ENCODE measurements around the gene CHRNA7. TPM values are rescaled to one million over a fixed set of nuclear protein-coding genes. Genes with fewer than 3 reads are reported as not detected.

Gene CHRNA7
- total RNA-seq, 1 experiment from 2014 or later, result not detected

DNA sequence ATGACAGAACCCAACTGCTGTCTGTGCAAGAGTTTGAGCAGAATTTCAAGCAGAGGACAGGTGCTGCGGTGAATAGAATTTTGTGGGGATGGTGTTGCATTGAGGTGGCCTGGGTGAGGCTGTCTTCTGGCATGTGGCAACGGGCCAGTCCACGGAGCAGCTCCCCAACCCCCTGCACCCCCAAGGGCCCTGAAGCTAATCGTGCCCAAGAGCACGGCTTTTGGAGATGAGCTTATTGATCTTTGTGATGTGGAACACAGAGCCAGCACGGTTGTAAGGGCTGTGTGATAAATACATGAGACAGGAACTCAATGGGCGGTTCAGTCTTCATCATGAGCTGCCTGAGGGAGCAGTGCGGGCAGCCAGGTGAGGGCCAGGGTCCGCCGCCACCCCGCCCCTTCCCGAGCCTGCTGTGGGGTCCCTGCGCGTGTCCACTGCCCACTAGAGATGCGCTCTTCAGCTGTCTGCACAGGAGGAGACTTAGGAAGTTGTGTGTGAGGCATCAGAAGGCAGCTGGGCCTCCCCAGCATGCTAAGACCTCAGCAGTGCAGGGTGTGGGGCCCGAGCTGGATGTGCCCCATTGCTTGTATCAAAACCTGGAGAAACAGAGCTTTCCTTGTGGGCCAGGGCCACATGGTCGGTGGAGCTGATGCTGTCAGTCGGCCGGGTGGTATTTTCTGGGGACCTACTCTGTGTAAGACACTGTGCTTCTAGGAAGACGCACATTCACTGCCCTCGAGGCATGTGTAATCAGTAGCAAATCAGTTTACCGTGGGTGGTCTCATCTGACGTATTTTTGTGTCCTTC lies 90.5 kb downstream of the CHRNA7 start:
- Histone ChIP-seq H3K9me2 (replicated peaks; ENCODE audit: insufficient read depth, low read length) (no peaks in the 10 kb centered on the region), H3K4me1 (ENCODE audit: low read length) (no peaks in the 10 kb centered on the region), H3K36me3 (ENCODE audit: insufficient read depth, low read length) (no peaks in the 10 kb centered on the region), H3K27me3 (ENCODE audit: low read length) (no peaks in the 10 kb centered on the region), H3K79me2 (ENCODE audit: low read length) (no peaks in the 10 kb centered on the region), H2AFZ (ENCODE audit: low read length) (no peak overlapping the region), H3K9me3 (ENCODE audit: low read length) (no peaks in the 10 kb centered on the region), H3K9ac (ENCODE audit: low read length) (no peak overlapping the region), H4K20me1 (ENCODE audit: insufficient read depth, low read depth, low read length) (no peaks in the 10 kb centered on the region), H3K4me3 (ENCODE audit: low read length) (no peak overlapping the region), H3K27ac (ENCODE audit: low read length) (no peak overlapping the region), H3K4me2 (ENCODE audit: low read depth, low read length, poor library complexity, severe bottlenecking) (no peak overlapping the region)
- DNase-seq, result no peak

DNA sequence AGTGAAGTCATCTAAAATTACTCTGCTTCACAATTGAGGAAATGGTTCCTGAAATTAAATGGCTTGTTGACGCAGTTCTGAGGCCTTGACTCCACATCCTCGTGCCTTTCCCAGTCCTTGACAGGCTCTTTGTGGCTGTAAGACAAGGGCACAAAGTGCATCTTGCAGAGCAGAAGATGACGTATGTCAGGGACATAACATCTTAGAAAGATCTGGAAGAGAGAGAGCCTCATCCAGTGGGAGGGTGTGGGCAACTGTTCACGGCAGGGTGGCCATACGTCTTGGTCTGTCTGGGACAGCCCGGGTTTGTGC lies 91.0 kb downstream of the CHRNA7 start:
- H3K4me3 ChIP-seq (ENCODE audit: low read length), result no peak overlapping the region
- H2AFZ ChIP-seq (ENCODE audit: low read length), result no peak overlapping the region
- H3K4me2 ChIP-seq (ENCODE audit: low read depth, low read length, poor library complexity, severe bottlenecking), result no peak overlapping the region
- H3K79me2 ChIP-seq (ENCODE audit: low read length), result no peaks in the 10 kb centered on the region
- no peaks in the 10 kb centered on the region for H4K20me1 ChIP-seq (ENCODE audit: insufficient read depth, low read depth, low read length)
- no peaks in the 10 kb centered on the region for H3K36me3 ChIP-seq (ENCODE audit: insufficient read depth, low read length)
- H3K9me3 ChIP-seq (ENCODE audit: low read length), result no peaks in the 10 kb centered on the region
- no peak overlapping the region for H3K9ac ChIP-seq (ENCODE audit: low read length)
- no peaks in the 10 kb centered on the region for H3K9me2 ChIP-seq (replicated peaks; ENCODE audit: insufficient read depth, low read length)
- no peaks in the 10 kb centered on the region for H3K4me1 ChIP-seq (ENCODE audit: low read length)
- no peaks in the 10 kb centered on the region for H3K27me3 ChIP-seq (ENCODE audit: low read length)
- no peak overlapping the region for H3K27ac ChIP-seq (ENCODE audit: low read length)
- DNase-seq, result no peak

DNA sequence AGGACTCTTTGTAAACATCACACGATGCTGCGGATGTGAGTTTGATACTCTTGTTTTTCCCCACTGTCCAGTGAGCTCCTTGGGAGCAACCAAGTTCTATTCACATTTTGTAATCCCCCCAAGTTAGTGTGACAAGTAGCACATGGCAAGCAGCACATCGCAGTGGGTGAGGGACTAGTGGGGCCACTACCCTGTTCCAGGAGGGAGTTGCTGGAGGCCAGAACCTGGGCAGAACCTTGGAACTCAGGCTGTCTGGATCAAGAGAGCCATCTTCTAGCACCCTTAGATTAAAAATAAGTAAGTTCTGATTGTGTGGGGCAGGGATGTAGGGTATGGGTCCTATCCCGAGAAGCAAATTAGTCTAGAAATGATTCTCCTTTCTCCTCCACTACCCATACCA lies 91.7 kb downstream of the CHRNA7 start:
- no peak overlapping the region for H2AFZ ChIP-seq (ENCODE audit: low read length)
- H3K4me1 ChIP-seq (ENCODE audit: low read length), result no peaks in the 10 kb centered on the region
- no peaks in the 10 kb centered on the region for H3K36me3 ChIP-seq (ENCODE audit: insufficient read depth, low read length)
- H3K9me3 ChIP-seq (ENCODE audit: low read length), result no peaks in the 10 kb centered on the region
- no peaks in the 10 kb centered on the region for H3K27me3 ChIP-seq (ENCODE audit: low read length)
- no peak overlapping the region for H3K4me2 ChIP-seq (ENCODE audit: low read depth, low read length, poor library complexity, severe bottlenecking)
- H3K79me2 ChIP-seq (ENCODE audit: low read length), result no peaks in the 10 kb centered on the region
- no peak overlapping the region for H3K4me3 ChIP-seq (ENCODE audit: low read length)
- no peak overlapping the region for H3K27ac ChIP-seq (ENCODE audit: low read length)
- H4K20me1 ChIP-seq (ENCODE audit: insufficient read depth, low read depth, low read length), result no peaks in the 10 kb centered on the region
- no peak overlapping the region for H3K9ac ChIP-seq (ENCODE audit: low read length)
- no peak for DNase-seq
- H3K9me2 ChIP-seq (replicated peaks; ENCODE audit: insufficient read depth, low read length), result no peaks in the 10 kb centered on the region

DNA sequence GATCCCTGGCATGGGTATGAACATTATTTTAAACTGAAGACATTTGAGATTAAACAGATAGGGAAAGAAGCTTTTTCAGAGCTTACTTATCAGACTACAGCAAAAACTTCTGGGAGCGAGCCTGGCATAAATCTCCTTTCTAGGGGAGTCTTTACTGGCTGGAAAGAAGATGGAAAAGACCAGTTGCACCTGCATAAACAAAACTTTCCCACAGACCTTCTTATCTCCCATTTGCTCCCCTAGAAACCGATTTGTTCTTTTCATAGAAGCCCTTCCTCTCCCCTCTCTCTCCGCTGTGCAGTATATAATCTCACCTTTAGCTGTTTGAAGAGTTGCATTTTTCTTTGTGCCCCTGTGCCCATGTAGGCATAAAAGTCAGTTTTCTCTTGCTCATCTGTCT lies 93.2 kb downstream of the CHRNA7 start:
- Histone ChIP-seq H3K27ac (ENCODE audit: low read length) (no peak overlapping the region), H2AFZ (ENCODE audit: low read length) (no peak overlapping the region), H3K9me3 (ENCODE audit: low read length) (no peaks in the 10 kb centered on the region), H3K4me2 (ENCODE audit: low read depth, low read length, poor library complexity, severe bottlenecking) (no peak overlapping the region), H3K27me3 (ENCODE audit: low read length) (no peaks in the 10 kb centered on the region), H3K4me1 (ENCODE audit: low read length) (no peaks in the 10 kb centered on the region), H3K9ac (ENCODE audit: low read length) (no peak overlapping the region), H3K9me2 (replicated peaks; ENCODE audit: insufficient read depth, low read length) (no peaks in the 10 kb centered on the region), H3K79me2 (ENCODE audit: low read length) (no peaks in the 10 kb centered on the region), H4K20me1 (ENCODE audit: insufficient read depth, low read depth, low read length) (no peaks in the 10 kb centered on the region), H3K4me3 (ENCODE audit: low read length) (no peak overlapping the region), H3K36me3 (ENCODE audit: insufficient read depth, low read length) (no peaks in the 10 kb centered on the region)
- no peak for DNase-seq

DNA sequence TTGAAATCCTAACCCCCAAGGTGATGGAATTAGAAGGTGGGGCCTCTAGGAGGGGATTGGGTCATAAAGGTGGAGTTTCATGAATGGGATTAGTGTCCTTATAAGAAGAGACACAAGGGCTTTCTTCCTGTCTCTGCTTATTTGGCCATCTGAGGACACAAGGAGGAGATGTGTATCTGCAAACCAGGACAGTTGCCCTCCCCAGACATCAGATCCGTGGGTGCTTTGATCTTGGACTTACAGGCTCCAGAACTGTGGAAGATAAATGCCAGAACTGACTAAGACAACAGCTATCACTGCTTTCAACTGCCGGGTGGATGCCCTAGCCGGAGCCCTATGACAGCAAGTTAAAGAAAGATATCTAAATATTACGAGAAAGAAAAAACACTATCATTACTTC lies 94.4 kb downstream of the CHRNA7 start:
- H3K9ac ChIP-seq (ENCODE audit: low read length), result no peak overlapping the region
- H3K4me2 ChIP-seq (ENCODE audit: low read depth, low read length, poor library complexity, severe bottlenecking), result no peak overlapping the region
- H3K79me2 ChIP-seq (ENCODE audit: low read length), result no peaks in the 10 kb centered on the region
- H4K20me1 ChIP-seq (ENCODE audit: insufficient read depth, low read depth, low read length), result no peaks in the 10 kb centered on the region
- no peaks in the 10 kb centered on the region for H3K4me1 ChIP-seq (ENCODE audit: low read length)
- H3K27ac ChIP-seq (ENCODE audit: low read length), result no peak overlapping the region
- H3K9me3 ChIP-seq (ENCODE audit: low read length), result no peaks in the 10 kb centered on the region
- no peaks in the 10 kb centered on the region for H3K36me3 ChIP-seq (ENCODE audit: insufficient read depth, low read length)
- no peak overlapping the region for H2AFZ ChIP-seq (ENCODE audit: low read length)
- H3K27me3 ChIP-seq (ENCODE audit: low read length), result no peaks in the 10 kb centered on the region
- no peaks in the 10 kb centered on the region for H3K9me2 ChIP-seq (replicated peaks; ENCODE audit: insufficient read depth, low read length)
- DNase-seq, result no peak
- no peak overlapping the region for H3K4me3 ChIP-seq (ENCODE audit: low read length)

DNA sequence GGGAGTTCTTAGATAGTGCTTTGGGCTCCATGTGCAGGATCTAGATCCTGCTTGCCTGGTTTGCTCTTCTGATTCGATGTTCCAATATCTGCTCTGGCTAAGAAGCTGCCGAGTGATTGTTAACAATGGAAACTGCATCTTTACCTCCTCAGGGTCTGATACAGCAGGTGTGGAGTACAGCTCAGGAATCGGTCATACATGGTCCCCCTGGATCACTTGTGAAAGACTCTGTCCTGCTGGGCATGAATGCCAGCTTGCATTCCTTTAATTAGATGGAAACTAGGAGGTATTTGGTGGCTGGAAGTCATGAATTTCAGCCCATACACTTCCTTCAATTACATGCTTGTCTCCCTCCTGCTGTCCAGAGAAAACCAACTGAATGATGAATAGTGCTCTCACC lies 95.3 kb downstream of the CHRNA7 start:
- no peaks in the 10 kb centered on the region for H3K79me2 ChIP-seq (ENCODE audit: low read length)
- H3K4me3 ChIP-seq (ENCODE audit: low read length), result no peak overlapping the region
- DNase-seq, result no peak
- no peak overlapping the region for H2AFZ ChIP-seq (ENCODE audit: low read length)
- no peak overlapping the region for H3K9ac ChIP-seq (ENCODE audit: low read length)
- H3K4me1 ChIP-seq (ENCODE audit: low read length), result no peaks in the 10 kb centered on the region
- H4K20me1 ChIP-seq (ENCODE audit: insufficient read depth, low read depth, low read length), result no peaks in the 10 kb centered on the region
- H3K4me2 ChIP-seq (ENCODE audit: low read depth, low read length, poor library complexity, severe bottlenecking), result no peak overlapping the region
- no peak overlapping the region for H3K27ac ChIP-seq (ENCODE audit: low read length)
- no peaks in the 10 kb centered on the region for H3K9me2 ChIP-seq (replicated peaks; ENCODE audit: insufficient read depth, low read length)
- no peaks in the 10 kb centered on the region for H3K9me3 ChIP-seq (ENCODE audit: low read length)
- no peaks in the 10 kb centered on the region for H3K27me3 ChIP-seq (ENCODE audit: low read length)
- no peaks in the 10 kb centered on the region for H3K36me3 ChIP-seq (ENCODE audit: insufficient read depth, low read length)

DNA sequence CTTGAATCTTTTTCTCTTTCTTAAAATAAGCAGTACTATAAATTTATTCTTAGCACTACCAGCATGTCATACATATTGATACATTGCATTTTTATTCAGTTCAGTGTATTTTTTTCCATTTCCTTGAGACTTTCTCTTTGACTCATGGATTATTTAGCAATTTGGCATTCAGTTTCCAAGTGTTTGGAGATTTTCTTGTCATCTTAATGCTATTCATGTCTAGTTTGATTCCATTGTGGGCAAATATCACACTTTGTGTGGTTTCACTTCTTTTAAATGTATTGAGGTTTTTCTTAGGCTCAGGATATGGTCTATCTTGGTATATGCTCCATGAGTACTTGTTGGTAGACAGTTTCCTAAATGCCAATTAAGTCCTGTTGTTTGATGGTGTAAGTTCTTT lies 99.5 kb downstream of the CHRNA7 start:
- H3K4me1 ChIP-seq (ENCODE audit: low read length), result no peaks in the 10 kb centered on the region
- H3K4me2 ChIP-seq (ENCODE audit: low read depth, low read length, poor library complexity, severe bottlenecking), result no peak overlapping the region
- no peak overlapping the region for H2AFZ ChIP-seq (ENCODE audit: low read length)
- no peak overlapping the region for H3K9ac ChIP-seq (ENCODE audit: low read length)
- DNase-seq, result no peak
- H3K9me3 ChIP-seq (ENCODE audit: low read length), result no peaks in the 10 kb centered on the region
- no peaks in the 10 kb centered on the region for H3K79me2 ChIP-seq (ENCODE audit: low read length)
- H4K20me1 ChIP-seq (ENCODE audit: insufficient read depth, low read depth, low read length), result no peaks in the 10 kb centered on the region
- H3K4me3 ChIP-seq (ENCODE audit: low read length), result no peak overlapping the region
- H3K27me3 ChIP-seq (ENCODE audit: low read length), result no peaks in the 10 kb centered on the region
- H3K9me2 ChIP-seq (replicated peaks; ENCODE audit: insufficient read depth, low read length), result no peaks in the 10 kb centered on the region
- H3K36me3 ChIP-seq (ENCODE audit: insufficient read depth, low read length), result no peaks in the 10 kb centered on the region
- H3K27ac ChIP-seq (ENCODE audit: low read length), result no peak overlapping the region

DNA sequence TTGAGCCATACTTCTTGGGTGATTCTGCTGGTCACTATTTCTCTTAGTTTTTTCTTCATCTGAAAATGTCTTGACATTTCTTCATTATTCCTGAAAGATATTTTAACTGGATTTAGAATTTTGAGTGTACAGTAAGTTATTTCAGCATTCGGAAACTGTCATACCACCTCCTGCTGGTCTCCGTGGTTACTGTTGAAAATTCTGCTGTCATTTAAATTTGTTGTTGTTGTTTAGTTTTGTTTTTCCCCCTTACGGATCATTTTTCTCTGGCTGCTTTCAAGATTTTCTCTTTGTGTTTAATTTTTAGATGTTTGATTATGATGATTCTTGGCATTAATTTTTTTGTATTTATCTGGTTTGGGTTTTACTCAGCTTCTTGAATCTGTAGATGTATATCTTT lies 100.5 kb downstream of the CHRNA7 start:
- H3K9me2 ChIP-seq (replicated peaks; ENCODE audit: insufficient read depth, low read length), result no peaks in the 10 kb centered on the region
- no peak overlapping the region for H3K27ac ChIP-seq (ENCODE audit: low read length)
- H2AFZ ChIP-seq (ENCODE audit: low read length), result no peak overlapping the region
- H3K36me3 ChIP-seq (ENCODE audit: insufficient read depth, low read length), result no peaks in the 10 kb centered on the region
- no peaks in the 10 kb centered on the region for H3K9me3 ChIP-seq (ENCODE audit: low read length)
- no peaks in the 10 kb centered on the region for H3K27me3 ChIP-seq (ENCODE audit: low read length)
- no peak overlapping the region for H3K9ac ChIP-seq (ENCODE audit: low read length)
- H4K20me1 ChIP-seq (ENCODE audit: insufficient read depth, low read depth, low read length), result no peaks in the 10 kb centered on the region
- no peaks in the 10 kb centered on the region for H3K79me2 ChIP-seq (ENCODE audit: low read length)
- no peak for DNase-seq
- H3K4me2 ChIP-seq (ENCODE audit: low read depth, low read length, poor library complexity, severe bottlenecking), result no peak overlapping the region
- H3K4me1 ChIP-seq (ENCODE audit: low read length), result no peaks in the 10 kb centered on the region
- H3K4me3 ChIP-seq (ENCODE audit: low read length), result no peak overlapping the region

DNA sequence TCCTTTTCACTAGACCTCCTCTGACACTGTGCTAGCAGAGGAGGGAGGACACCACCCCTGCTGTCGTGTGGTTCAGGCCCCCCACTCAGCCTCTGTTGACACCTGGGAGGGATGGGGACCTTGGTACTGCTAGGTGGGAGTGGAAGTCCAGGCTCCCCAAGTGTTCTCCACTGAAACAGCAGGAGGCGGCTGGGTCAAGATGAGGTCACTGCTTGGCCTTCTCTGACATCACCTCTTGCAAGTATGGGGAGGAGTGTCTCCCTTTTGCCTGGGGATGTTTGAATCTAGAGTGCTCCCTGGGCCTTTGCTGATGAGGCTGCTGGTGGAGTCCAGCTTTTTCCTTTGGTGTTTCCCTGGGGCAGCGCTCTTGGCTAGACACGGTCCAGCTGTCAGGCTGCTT lies 101.5 kb downstream of the CHRNA7 start:
- Histone ChIP-seq H3K9me2 (replicated peaks; ENCODE audit: insufficient read depth, low read length) (no peaks in the 10 kb centered on the region), H3K4me3 (ENCODE audit: low read length) (no peak overlapping the region), H2AFZ (ENCODE audit: low read length) (no peak overlapping the region), H4K20me1 (ENCODE audit: insufficient read depth, low read depth, low read length) (no peaks in the 10 kb centered on the region), H3K79me2 (ENCODE audit: low read length) (no peaks in the 10 kb centered on the region), H3K27me3 (ENCODE audit: low read length) (no peaks in the 10 kb centered on the region), H3K9me3 (ENCODE audit: low read length) (no peaks in the 10 kb centered on the region), H3K4me2 (ENCODE audit: low read depth, low read length, poor library complexity, severe bottlenecking) (no peak overlapping the region), H3K9ac (ENCODE audit: low read length) (no peak overlapping the region), H3K36me3 (ENCODE audit: insufficient read depth, low read length) (no peaks in the 10 kb centered on the region), H3K27ac (ENCODE audit: low read length) (no peak overlapping the region), H3K4me1 (ENCODE audit: low read length) (no peaks in the 10 kb centered on the region)
- no peak for DNase-seq
